K562 (cell line): Measurements from ENCODE around the gene TBP. TPM values are rescaled to one million over a fixed set of nuclear protein-coding genes. Genes with fewer than 3 reads are reported as not detected.

Source experiments
- EP300 ChIP-seq: IDR thresholded peaks from 2 replicates; pipeline ENCODE4 v1.6.1; 2012; ENCODE audit warnings: low read length, improper control_type of control experiment
- GATAD2B ChIP-seq: fragments of 450-650 bp; IDR thresholded peaks from 2 replicates; pipeline ENCODE4 v1.6.1; 2017; ENCODE audit warnings: mild to moderate bottlenecking, borderline replicate concordance
- HDAC8 ChIP-seq: fragments of 450-650 bp; IDR thresholded peaks from 2 replicates; pipeline ENCODE4 v1.6.1; 2016; ENCODE audit warnings: mild to moderate bottlenecking, missing genetic modification characterization, moderate library complexity, missing compliant biosample characterization
- ILF3 ChIP-seq: fragments of 450-650 bp; IDR thresholded peaks from 2 replicates; pipeline ENCODE4 v1.6.1; 2018; ENCODE audit warnings: antibody characterized with exemption, mild to moderate bottlenecking, moderate library complexity, borderline replicate concordance
- NCOA2 ChIP-seq, 2 experiments: fragments of 450-650 bp; IDR thresholded peaks; 2 replicates each; pipeline ENCODE4 v1.6.1; 2018; ENCODE audit warnings: mild to moderate bottlenecking in 2 of 2, moderate library complexity in 1 of 2; ENCODE audit not compliant: partially characterized antibody in 2 of 2
- NFXL1 ChIP-seq: fragments of 450-650 bp; formaldehyde crosslinking; IDR thresholded peaks from 2 replicates; pipeline ENCODE4 v1.4.0; 2021; ENCODE audit warnings: mild to moderate bottlenecking
- PTBP1 ChIP-seq: fragments of 200-400 bp; formaldehyde crosslinking; IDR thresholded peaks from 2 replicates; pipeline ENCODE4 v1.6.1; 2017; ENCODE audit warnings: low read depth, low read length
- SFPQ ChIP-seq: fragments of 200-400 bp; formaldehyde crosslinking; IDR thresholded peaks from 2 replicates; pipeline ENCODE4 v1.6.1; 2017; ENCODE audit warnings: mild to moderate bottlenecking, low read depth, low read length, moderate library complexity
- SIX5 ChIP-seq, 2 experiments: IDR thresholded peaks; 2 replicates each; pipeline ENCODE4 v1.6.1; 2011; ENCODE audit warnings: low read length in 2 of 2, borderline replicate concordance in 1 of 2, low read depth in 1 of 2, mild to moderate bottlenecking in 1 of 2, moderate library complexity in 1 of 2; ENCODE audit not compliant: insufficient read depth in 1 of 2
- SOX6 ChIP-seq: fragments of 450-650 bp; IDR thresholded peaks from 2 replicates; pipeline ENCODE4 v1.6.1; 2014; ENCODE audit warnings: mild to moderate bottlenecking
- SPI1 ChIP-seq: IDR thresholded peaks from 2 replicates; pipeline ENCODE4 v1.6.1; 2011; ENCODE audit warnings: low read depth, low read length, control low read depth, borderline replicate concordance
- SRSF1 ChIP-seq: fragments of 200-400 bp; formaldehyde crosslinking; IDR thresholded peaks from 2 replicates; pipeline ENCODE4 v1.6.1; 2017; ENCODE audit warnings: mild to moderate bottlenecking, low read depth, low read length, moderate library complexity
- TCF7 ChIP-seq: sonication (generic); IDR thresholded peaks from 2 replicates; pipeline ENCODE4 v1.6.1; 2016; ENCODE audit warnings: antibody characterized with exemption, borderline replicate concordance
- U2AF1 ChIP-seq: fragments of 200-400 bp; formaldehyde crosslinking; optimal IDR thresholded peaks from 2 replicates; pipeline ENCODE3; 2017; ENCODE audit warnings: mild to moderate bottlenecking, low read depth, low read length, moderate library complexity
- ZBTB7A ChIP-seq: IDR thresholded peaks from 2 replicates; pipeline ENCODE4 v1.6.1; 2011; ENCODE audit warnings: low read depth, mild to moderate bottlenecking, low read length, moderate library complexity, borderline replicate concordance; ENCODE audit not compliant: control insufficient read depth
- ZC3H8 ChIP-seq: fragments of 450-650 bp; IDR thresholded peaks from 2 replicates; pipeline ENCODE4 v1.6.1; 2017
- ZNF12 ChIP-seq: sonication (generic); formaldehyde crosslinking; IDR thresholded peaks from 2 replicates; pipeline ENCODE4 v1.4.0; 2020; ENCODE audit warnings: mild to moderate bottlenecking, missing genetic modification reagents
- polyA plus RNA-seq, 8 experiments: library from polyadenylated mRNA; depleted of rRNA in 4 of 8; stranded (reverse) in 5 of 8; unstranded in 3 of 8; fragments of >200 nt; fragmentation: Nextera tagmentation in 2 of 8; fragmentation: Illumina TruSeq in 1 of 8; extraction: Ambion mirVana in 2 of 8; extraction: Trizol in 1 of 8; gene quantifications; 2 replicates each; pipeline versions ENCODE4 v1.2.1 to v1.2.3, GENCODE V29; 2011 to 2014; ENCODE audit warnings: inconsistent platforms in 1 of 8, missing spikeins in 1 of 8
- total RNA-seq, 7 experiments: library from RNA; depleted of rRNA in 6 of 7; stranded (reverse); fragments of >200 nt in 6 of 7; fragmentation: Illumina TruSeq in 2 of 7; extraction: Trizol in 2 of 7; gene quantifications; 2 replicates each; pipeline versions ENCODE4 v1.2.1 to v1.2.3, GENCODE V29; 2011 to 2021; ENCODE audit warnings: low replicate concordance in 1 of 7
- TF ChIP-seq, protein P1 (sequence below): fragments of 450-650 bp; formaldehyde crosslinking; IDR thresholded peaks from 2 replicates; pipeline ENCODE4 v1.4.0; 2020; ENCODE audit warnings: mild to moderate bottlenecking, moderate library complexity
- TF ChIP-seq, protein P2 (sequence below): fragments of 250-450 bp; sonication (Bioruptor Pico); IDR thresholded peaks from 2 replicates; pipeline ENCODE4 v1.5.0; 2021; ENCODE audit warnings: mild to moderate bottlenecking, borderline replicate concordance
- TF ChIP-seq, protein P3 (sequence below): fragments of 450-650 bp; formaldehyde crosslinking; IDR thresholded peaks from 2 replicates; pipeline ENCODE4 v1.4.0; 2020; ENCODE audit warnings: mild to moderate bottlenecking

TBP gene
- total and polyA plus RNA-seq, 9 of the 15 experiments (the other 6 are each of a cell fraction or from before 2014, with no cell fraction given), result 28.5 to 86.1 (median 39.5) TPM

DNA sequence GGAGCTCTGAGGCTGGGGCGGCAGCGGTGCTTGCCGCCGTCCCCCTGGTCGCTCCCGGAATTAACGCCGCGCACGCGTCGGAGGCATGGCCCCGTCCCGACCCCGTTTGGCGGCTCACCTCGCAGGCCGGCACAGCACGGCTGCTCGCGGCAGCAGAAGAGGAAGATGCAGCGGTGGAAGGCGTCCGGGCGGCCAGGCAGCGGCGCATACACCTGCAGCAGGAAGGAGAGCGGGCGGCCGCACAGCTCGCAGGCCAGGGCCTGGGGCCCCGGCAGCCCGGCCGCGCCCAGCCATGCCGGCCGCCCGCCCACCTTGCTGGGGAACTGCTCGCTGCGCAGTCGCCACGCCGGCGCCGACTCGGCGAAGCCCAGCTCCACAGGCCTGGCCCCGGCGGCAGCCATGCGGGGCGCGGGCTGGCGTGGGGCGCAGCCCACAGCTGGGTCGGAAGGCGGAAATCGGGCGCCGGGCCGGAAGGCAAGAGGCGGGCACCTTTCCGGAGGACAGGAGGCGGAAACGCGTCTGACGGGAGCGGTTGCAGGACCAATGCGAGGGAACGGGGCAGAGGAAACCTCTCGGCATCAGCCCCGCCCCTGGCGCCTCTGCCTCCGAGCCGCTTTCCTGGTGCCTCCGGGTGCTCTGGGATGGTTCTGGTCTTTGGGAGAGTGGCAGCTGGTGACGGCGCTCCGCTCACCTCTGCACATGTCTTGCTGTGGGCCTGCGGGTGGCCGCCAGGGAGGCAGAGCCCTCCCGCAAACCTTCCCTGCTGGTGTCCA is 30.2 kb downstream of the TBP start, which contains the start of gene PDCD2 (continued):
- TF ChIP-seq ZBTB7A (peak; percentile 67; the same call in 1 of the 2 replicates), ZNF12 (no peak), SFPQ (no peak), TCF7 (no peak), HDAC8 (tag) (peak; percentile 59; the same call in 1 of the 2 replicates), SPI1 (peak; percentile 33; the same call in 1 of the 2 replicates), EP300 (peak; percentile 46; the same call in 1 of the 2 replicates), SRSF1 (0 out of 2 replicates have a peak, but pooled peaks have one; percentile 80), PTBP1 (no peak), ZC3H8 (no peak), U2AF1 (peak; percentile 70), NFXL1 (no peak), SOX6 (peak; percentile 67; the same call in 1 of the 2 replicates), ILF3 (no peak), NCOA2 (IDR thresholded peaks at IDR 0.05; ENCODE audit: partially characterized antibody in 2 of 2) (no peak), SIX5 (IDR thresholded peaks at IDR 0.05; ENCODE audit: borderline replicate concordance in 1 of 2, insufficient read depth in 1 of 2, low read depth in 1 of 2, low read length in 2 of 2) (peak; percentile 43 to 51; a peak in 3 of 4 replicates), GATAD2B (peak; percentile 96)
- TF ChIP-seq, protein P1, sequence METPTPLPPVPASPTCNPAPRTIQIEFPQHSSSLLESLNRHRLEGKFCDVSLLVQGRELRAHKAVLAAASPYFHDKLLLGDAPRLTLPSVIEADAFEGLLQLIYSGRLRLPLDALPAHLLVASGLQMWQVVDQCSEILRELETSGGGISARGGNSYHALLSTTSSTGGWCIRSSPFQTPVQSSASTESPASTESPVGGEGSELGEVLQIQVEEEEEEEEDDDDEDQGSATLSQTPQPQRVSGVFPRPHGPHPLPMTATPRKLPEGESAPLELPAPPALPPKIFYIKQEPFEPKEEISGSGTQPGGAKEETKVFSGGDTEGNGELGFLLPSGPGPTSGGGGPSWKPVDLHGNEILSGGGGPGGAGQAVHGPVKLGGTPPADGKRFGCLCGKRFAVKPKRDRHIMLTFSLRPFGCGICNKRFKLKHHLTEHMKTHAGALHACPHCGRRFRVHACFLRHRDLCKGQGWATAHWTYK (CRISPR knock-in tag), result peak; percentile 82; the same call in 1 of the 2 replicates
- TF ChIP-seq, protein P2, sequence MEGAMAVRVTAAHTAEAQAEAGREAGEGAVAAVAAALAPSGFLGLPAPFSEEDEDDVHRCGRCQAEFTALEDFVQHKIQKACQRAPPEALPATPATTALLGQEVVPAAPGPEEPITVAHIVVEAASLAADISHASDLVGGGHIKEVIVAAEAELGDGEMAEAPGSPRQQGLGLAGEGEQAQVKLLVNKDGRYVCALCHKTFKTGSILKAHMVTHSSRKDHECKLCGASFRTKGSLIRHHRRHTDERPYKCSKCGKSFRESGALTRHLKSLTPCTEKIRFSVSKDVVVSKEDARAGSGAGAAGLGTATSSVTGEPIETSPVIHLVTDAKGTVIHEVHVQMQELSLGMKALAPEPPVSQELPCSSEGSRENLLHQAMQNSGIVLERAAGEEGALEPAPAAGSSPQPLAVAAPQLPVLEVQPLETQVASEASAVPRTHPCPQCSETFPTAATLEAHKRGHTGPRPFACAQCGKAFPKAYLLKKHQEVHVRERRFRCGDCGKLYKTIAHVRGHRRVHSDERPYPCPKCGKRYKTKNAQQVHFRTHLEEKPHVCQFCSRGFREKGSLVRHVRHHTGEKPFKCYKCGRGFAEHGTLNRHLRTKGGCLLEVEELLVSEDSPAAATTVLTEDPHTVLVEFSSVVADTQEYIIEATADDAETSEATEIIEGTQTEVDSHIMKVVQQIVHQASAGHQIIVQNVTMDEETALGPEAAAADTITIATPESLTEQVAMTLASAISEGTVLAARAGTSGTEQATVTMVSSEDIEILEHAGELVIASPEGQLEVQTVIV (CRISPR knock-in tag), result no peak
- TF ChIP-seq, protein P3, sequence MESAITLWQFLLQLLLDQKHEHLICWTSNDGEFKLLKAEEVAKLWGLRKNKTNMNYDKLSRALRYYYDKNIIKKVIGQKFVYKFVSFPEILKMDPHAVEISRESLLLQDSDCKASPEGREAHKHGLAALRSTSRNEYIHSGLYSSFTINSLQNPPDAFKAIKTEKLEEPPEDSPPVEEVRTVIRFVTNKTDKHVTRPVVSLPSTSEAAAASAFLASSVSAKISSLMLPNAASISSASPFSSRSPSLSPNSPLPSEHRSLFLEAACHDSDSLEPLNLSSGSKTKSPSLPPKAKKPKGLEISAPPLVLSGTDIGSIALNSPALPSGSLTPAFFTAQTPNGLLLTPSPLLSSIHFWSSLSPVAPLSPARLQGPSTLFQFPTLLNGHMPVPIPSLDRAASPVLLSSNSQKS (CRISPR knock-in tag), result no peak
